Activated naive CD8-positive, alpha-beta T cell treated with anti-CD3 and anti-CD28 coated beads for 36 hours (primary cell): ENCODE data around the gene SLC16A11. TPM values are rescaled to one million over a fixed set of nuclear protein-coding genes. Genes with fewer than 3 reads are reported as not detected.

Experiments used
- DNase-seq: peaks from one replicate; pipeline ENCODE4 v3.0.0; 2021
- H3K27ac Mint-ChIP-seq: one replicate; pipeline ENCODE4 v1.8.0; 2022; ENCODE audit warnings: mild to moderate bottlenecking, moderate library complexity, mixed read lengths
- H3K27me3 Mint-ChIP-seq: one replicate; pipeline ENCODE4 v1.8.0; 2022; ENCODE audit warnings: mild to moderate bottlenecking, mixed read lengths
- H3K36me3 Mint-ChIP-seq: one replicate; pipeline ENCODE4 v1.8.0; 2021; ENCODE audit warnings: mild to moderate bottlenecking, mixed read lengths
- H3K4me1 Mint-ChIP-seq: one replicate; pipeline ENCODE4 v1.8.0; 2021; ENCODE audit warnings: mixed read lengths
- H3K4me3 Mint-ChIP-seq: one replicate; pipeline ENCODE4 v1.8.0; 2022; ENCODE audit warnings: mild to moderate bottlenecking, moderate library complexity, mixed read lengths
- H3K9me3 Mint-ChIP-seq: one replicate; pipeline ENCODE4 v1.8.0; 2022; ENCODE audit warnings: mixed read lengths
- total RNA-seq, 2 experiments: library from RNA; stranded (reverse); gene quantifications; one replicate each; pipeline ENCODE4 v1.2.3, GENCODE V29; 2021

The SLC16A11 gene
- total RNA-seq, 2 experiments from 2014 or later: 1.5 to 1.8 TPM

GRCh38 chr17:7023576-7024401 is 20.1 kb downstream of the SLC16A11 start:
- H3K27me3 Mint-ChIP-seq: peaks cover 12% of the 10 kb centered on the region
- H3K9me3 Mint-ChIP-seq: no peaks in the 10 kb centered on the region
- peak; percentile 93 for DNase-seq
- peak overlapping the region; percentile 67 for H3K4me3 Mint-ChIP-seq
- H3K36me3 Mint-ChIP-seq: peaks cover 1% of the 10 kb centered on the region
- peak overlapping the region; percentile 48 for H3K27ac Mint-ChIP-seq
- H3K4me1 Mint-ChIP-seq: peaks cover 35% of the 10 kb centered on the region

DNA sequence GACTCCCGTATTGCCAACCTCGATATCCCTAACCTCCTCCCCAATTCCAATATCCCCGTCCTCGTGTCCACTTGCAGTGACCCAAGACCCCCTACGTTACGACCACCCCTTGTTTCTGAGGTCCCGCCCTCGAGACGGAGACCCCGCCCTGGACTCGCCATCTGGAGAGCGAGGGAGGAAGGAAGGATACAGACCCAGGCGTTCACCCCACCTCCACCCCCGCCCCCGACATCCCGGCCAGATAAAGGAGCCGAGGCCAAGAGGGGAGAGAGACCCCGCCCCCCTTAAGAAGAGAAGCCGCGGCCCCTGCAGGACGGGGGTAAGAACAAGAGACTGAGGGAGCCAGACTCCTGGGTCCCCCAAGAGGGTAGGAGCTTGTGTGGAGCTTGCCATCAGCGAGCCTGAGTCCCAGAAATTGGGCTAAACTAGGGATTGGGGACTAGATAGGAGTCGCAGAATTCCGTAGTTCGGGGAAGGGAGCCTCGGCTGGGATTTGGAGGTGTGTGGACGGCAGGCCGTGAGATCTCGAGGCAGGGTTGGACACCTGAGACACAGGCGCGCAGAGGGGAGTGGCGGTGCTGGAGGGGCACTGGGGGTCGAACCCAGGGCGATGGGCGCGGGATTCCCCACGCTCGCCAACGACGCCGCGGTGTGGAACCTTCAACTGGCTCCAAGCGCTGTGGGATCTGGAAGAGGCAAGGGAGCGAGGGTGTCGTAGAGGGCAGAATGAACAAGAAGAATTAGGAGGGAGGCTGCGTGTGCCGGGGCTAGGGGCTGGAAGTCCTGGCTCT is 20.9 kb downstream of the SLC16A11 start, which contains the start of gene BCL6B:
Gene BCL6B, plus strand, starts transcription at position 270 of the 791 bp plus-strand sequence. CDS start 622 bp downstream, outside the sequence.
- H3K27ac Mint-ChIP-seq: peak within 1 kb of the TSS; percentile 62
- no peaks in the 10 kb centered on the region for H3K9me3 Mint-ChIP-seq
- peaks cover 2% of the 10 kb centered on the region for H3K36me3 Mint-ChIP-seq
- peak within 1 kb of the TSS; percentile 67 for H3K4me3 Mint-ChIP-seq
- no peak for DNase-seq
- H3K4me1 Mint-ChIP-seq: peaks cover 40% of the 10 kb centered on the region
- peaks cover 12% of the 10 kb centered on the region for H3K27me3 Mint-ChIP-seq

DNA sequence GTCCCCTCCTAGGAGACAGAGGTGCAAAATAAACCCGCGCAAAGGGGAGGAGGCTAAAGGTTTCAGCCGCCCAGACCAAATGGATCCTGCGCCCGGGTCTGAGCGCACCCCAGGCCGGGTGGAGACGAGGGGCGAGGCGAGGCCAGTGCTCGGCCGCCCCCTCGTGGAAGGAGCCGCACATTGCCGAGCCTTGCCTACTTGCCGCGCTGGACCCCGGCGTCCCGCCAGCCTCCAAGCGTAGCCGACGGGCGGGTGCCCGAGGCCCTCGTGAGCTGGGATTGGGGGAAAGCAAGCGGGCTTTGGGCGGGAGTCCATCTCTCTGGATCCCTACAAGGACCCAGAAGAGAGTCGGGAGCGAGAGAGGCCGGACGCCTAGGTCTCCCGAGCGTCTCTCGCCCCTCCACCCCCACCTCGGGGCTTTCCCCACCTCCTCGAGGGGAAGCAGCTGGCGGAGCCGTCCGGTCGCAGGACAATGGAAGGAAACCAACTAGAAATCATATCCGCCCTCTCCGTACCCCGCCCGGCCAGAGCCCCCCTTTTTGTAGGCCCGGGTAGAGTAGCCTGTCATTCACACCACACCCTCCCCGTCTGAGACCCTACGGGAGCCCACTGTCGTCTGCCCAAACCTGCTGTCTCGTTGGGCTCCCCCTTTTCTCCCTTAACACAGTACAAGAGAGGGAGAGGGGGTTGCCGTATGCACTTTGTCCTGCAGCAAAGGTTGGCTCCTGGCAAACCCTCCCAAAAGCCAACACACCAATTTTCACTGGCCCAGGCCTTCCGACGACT is 21.7 kb downstream of the SLC16A11 start:
- Mint-ChIP-seq H3K9me3 (no peaks in the 10 kb centered on the region), H3K36me3 (peaks cover 10% of the 10 kb centered on the region), H3K27ac (peak overlapping the region; percentile 62), H3K4me3 (peak overlapping the region; percentile 67), H3K4me1 (peaks cover 48% of the 10 kb centered on the region), H3K27me3 (peaks cover 12% of the 10 kb centered on the region)
- DNase-seq: peak; percentile 88

- no peaks in the 10 kb centered on the region for H3K9me3 Mint-ChIP-seq
- peaks cover 12% of the 10 kb centered on the region for H3K27me3 Mint-ChIP-seq
- H3K4me1 Mint-ChIP-seq: peaks cover 59% of the 10 kb centered on the region
- H3K4me3 Mint-ChIP-seq: no peak overlapping the region
- DNase-seq: no peak
- peaks cover 19% of the 10 kb centered on the region for H3K36me3 Mint-ChIP-seq
- H3K27ac Mint-ChIP-seq: no peak overlapping the region
Measured at GRCh38 chr17:7020894-7021664, 22.8 kb downstream of the SLC16A11 start.

DNA sequence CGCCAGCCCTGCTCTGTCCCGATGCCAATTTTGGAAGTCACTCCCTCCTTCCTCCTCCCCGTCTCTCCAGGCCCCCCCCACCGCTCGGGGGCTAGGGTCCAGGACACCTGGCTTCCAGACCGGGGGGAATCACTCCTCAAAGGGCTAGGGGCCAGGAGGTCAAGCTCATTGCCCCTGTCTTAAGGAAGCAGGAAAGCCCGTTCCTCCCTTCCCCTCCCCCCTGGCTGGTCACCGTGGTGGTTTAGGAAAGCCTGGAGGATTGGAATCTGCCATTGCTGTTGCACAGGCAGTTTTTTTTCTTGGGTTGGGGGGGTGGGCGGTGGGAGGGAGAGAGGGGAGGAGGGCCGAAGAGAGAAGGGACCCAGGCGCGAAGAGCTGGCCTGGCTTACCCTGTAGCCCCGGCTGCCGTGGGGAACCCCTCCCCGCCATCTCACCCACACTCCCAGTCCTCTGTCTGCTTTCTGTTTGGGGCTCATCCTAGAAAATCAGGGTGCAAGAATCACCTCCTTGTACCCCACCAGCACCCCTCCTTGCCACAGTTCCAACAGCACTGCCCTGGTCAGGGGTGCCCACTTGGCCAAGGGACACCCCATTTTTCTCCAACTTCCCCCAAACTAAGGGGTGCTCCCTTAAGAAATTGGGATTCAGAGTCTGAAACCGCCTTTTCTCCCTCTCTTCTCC is 23.9 kb downstream of the SLC16A11 start:
- Mint-ChIP-seq H3K36me3 (peaks cover 24% of the 10 kb centered on the region), H3K4me3 (no peak overlapping the region), H3K9me3 (no peaks in the 10 kb centered on the region), H3K27me3 (peaks cover 12% of the 10 kb centered on the region), H3K27ac (no peak overlapping the region), H3K4me1 (peaks cover 70% of the 10 kb centered on the region)
- no peak for DNase-seq

DNA sequence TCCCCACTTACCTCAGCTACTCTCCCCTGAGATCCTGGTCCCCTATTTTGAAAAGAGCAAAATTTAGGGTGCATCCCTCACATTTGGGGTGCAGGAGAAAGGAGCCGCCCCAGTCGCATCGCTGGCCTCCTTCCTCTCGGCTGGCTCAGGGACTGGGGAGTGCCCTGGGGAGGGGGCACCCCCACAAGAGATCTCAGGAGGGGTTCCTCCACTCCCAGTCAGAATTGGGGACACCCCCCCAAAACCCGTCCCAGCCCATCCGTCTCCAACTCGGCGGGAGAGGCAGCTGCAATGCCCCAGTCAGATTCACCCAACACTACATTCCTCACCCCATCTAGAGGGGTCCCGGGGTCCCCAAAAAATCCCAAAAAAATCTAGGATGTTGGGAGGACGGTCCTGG is 24.5 kb downstream of the SLC16A11 start:
- DNase-seq: no peak
- Mint-ChIP-seq H3K27me3 (peaks cover 12% of the 10 kb centered on the region), H3K4me3 (no peak overlapping the region), H3K4me1 (peaks cover 70% of the 10 kb centered on the region), H3K9me3 (no peaks in the 10 kb centered on the region), H3K36me3 (peaks cover 26% of the 10 kb centered on the region), H3K27ac (no peak overlapping the region)

DNA sequence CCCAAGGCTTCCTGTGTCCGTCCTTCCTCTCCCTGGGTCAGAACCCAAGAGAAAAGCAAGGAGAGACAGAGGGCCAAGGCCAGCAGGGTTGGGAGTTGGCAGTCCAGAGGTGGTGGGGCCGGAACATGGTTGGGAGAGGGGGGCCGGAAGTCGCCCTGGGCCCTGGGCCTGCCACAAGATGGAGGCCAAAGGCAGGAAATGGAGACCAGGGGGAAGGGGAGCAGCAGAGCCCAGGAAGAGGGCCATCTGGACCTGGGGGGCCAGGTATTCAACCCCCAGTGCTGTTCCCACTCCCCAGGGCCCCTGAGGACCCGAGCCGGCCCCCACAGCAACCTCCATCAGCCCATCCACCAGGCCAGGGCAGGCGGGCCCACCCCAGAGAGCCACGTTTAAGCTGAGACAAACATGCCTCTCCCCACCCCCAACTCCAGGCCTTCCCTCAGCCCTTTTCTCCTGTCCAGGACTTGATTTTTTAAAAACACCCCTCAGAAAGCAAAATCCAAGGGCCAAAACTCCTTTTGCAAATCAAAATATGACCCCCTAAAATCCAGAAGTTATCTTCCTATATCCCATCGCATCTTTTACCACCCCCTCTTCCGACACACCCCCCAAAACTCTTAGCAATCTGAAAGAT is 25.4 kb downstream of the SLC16A11 start:
- Mint-ChIP-seq H3K9me3 (no peaks in the 10 kb centered on the region), H3K27ac (no peak overlapping the region), H3K4me3 (no peak overlapping the region), H3K36me3 (peaks cover 35% of the 10 kb centered on the region), H3K4me1 (peaks cover 66% of the 10 kb centered on the region), H3K27me3 (peaks cover 11% of the 10 kb centered on the region)
- no peak for DNase-seq

DNA sequence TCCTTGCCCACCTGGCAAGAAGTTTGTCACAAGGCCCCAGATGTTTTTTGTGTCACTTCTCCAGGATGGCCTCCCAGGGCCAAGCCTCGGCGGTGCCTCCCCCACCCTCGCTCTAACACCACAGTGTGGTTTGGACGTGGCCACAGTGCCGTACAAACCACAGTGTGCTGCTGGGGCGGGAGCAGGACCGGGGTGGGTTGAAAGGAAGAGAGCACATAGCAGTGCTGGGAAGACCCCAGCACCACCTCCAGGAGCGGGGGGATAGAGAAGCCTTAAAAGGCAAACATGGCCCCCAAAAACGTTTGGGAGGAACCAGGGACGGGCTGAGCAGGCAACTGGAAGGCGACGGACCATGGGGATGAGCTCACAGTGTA is 26.1 kb downstream of the SLC16A11 start:
- peak; percentile 47 for DNase-seq
- peaks cover 37% of the 10 kb centered on the region for H3K36me3 Mint-ChIP-seq
- H3K9me3 Mint-ChIP-seq: no peaks in the 10 kb centered on the region
- H3K4me1 Mint-ChIP-seq: peaks cover 61% of the 10 kb centered on the region
- peak overlapping the region; percentile 40 for H3K27ac Mint-ChIP-seq
- H3K27me3 Mint-ChIP-seq: peaks cover 4% of the 10 kb centered on the region
- H3K4me3 Mint-ChIP-seq: peak overlapping the region; percentile 30

DNA sequence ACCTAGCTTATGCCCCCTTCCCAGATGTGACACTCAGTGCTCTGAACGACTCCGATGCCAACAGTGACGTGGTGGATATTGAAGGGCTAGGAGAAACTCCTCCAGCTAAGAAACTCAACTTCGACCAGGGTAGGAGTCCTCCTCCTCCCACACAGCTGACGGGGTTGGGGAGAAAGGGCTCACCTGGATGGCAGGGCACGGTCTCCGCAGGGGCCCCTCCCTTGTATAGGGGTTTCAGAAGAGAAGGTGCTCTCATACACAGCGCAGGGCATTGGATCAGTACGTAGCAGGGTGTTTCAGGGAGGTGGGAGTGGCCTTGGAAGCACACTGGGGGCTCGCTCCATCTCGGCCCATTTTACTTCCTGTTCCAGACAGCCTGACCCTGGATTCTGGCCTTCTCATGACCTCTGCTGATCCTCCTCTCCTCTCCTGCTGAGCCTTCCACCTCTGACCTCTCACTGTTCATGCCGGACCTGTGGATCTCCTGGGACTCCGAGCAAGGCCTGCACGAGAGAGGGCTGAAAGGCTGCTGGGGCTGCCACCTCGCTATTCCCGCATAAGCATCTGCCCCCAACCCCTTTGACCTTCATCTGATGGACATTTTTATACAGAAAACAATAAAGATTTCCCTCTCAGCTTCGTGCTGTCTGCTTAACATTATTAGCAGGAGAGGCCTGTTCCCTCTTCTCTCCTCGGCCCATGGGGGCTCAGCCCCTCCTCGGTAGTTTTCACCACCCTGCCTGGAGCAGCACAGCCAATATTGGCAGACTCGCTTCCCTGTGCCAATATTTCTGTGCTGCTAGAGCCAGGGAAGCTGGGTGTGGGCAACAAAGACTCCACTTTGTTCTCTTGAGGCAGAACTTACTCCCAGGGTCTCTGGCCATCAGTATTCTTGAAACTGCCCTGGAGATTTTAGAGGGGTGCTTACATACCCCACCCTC is 26.7 kb downstream of the SLC16A11 start:
- Mint-ChIP-seq H3K36me3 (peaks cover 39% of the 10 kb centered on the region), H3K27ac (peak overlapping the region; percentile 36), H3K9me3 (no peaks in the 10 kb centered on the region), H3K27me3 (no peaks in the 10 kb centered on the region), H3K4me3 (peak overlapping the region; percentile 89), H3K4me1 (peaks cover 58% of the 10 kb centered on the region)
- DNase-seq: no peak

DNA sequence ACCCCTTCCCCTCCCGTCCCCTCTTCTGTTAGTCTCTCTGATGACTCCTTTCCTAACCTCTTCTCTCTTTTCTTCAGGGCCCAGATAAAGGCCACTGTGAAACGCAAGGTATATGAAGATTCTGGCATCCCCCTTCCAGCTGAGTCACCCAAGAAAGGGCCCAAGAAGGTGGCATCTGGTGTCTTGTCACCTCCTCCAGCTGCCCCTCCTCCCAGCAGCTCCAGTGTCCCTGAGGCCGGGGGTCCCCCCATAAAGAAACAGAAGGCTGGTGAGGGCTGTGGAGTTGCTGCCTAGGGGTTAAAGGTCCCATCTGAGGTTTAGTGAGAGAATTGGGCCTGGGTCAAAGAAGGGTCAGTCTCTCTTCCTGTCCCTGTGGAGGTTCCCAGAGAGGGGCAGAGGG is 27.5 kb downstream of the SLC16A11 start:
- Mint-ChIP-seq H3K36me3 (peaks cover 39% of the 10 kb centered on the region), H3K27me3 (no peaks in the 10 kb centered on the region), H3K4me1 (peaks cover 56% of the 10 kb centered on the region), H3K27ac (peak overlapping the region; percentile 97), H3K4me3 (peak overlapping the region; percentile 89), H3K9me3 (no peaks in the 10 kb centered on the region)
- DNase-seq: peak; percentile 21

GRCh38 chr17:7014995-7015958 is 28.6 kb downstream of the SLC16A11 start:
- H3K4me3 Mint-ChIP-seq: peak overlapping the region; percentile 89
- DNase-seq: peak; percentile 85
- H3K27me3 Mint-ChIP-seq: no peaks in the 10 kb centered on the region
- H3K36me3 Mint-ChIP-seq: peaks cover 41% of the 10 kb centered on the region
- peaks cover 56% of the 10 kb centered on the region for H3K4me1 Mint-ChIP-seq
- H3K27ac Mint-ChIP-seq: peak overlapping the region; percentile 97
- H3K9me3 Mint-ChIP-seq: no peaks in the 10 kb centered on the region
